IMR-90 (cell line): ENCODE results near the gene CHN2. TPM values are rescaled to one million over a fixed set of nuclear protein-coding genes. Genes with fewer than 3 reads are reported as not detected.

ENCODE experiments used
- ATAC-seq: fragments of 200-7000 bp; cut with Tn5 transposase; 2 replicates; pipeline ENCODE4 v1.9.1; 2020; ENCODE audit warnings: low read depth, mild to moderate bottlenecking, moderate library complexity
- BruUV-seq: library from RNA; stranded (reverse); fragments of 400-500 nt; replicated peaks from 2 replicates; lab custom pipeline; 2021; lab: Mats Ljungman, UMichigan
- CTCF ChIA-PET: fragments of 300-600 bp; formaldehyde crosslinking; extraction: SDS; loops from one replicate; lab custom pipeline; 2021; ENCODE audit warnings: antibody characterized with exemption; lab: Yijun Ruan, JAX
- POLR2A ChIA-PET: fragments of 300-600 bp; sonication (Branson Sonifier 250); formaldehyde crosslinking; loops from one replicate; lab custom pipeline; 2022; ENCODE audit warnings: antibody characterized with exemption; ENCODE audit not compliant: unreplicated experiment; lab: Charles Lee
- DNase-seq: peaks from one replicate; pipeline ENCODE4 v3.0.0; 2013
- H2AFZ ChIP-seq: replicated peaks from 2 replicates; pipeline ENCODE3; 2013; ENCODE audit warnings: low read length, mild to moderate bottlenecking; ENCODE audit not compliant: poor library complexity
- H2AK5ac ChIP-seq: 2 replicates; pipeline ENCODE4 v1.6.1; 2013; ENCODE audit warnings: low read depth, low read length, inconsistent platforms
- H2AK9ac ChIP-seq: replicated peaks from 2 replicates; pipeline ENCODE3; 2013; ENCODE audit warnings: mild to moderate bottlenecking, low read depth, low read length, moderate library complexity; ENCODE audit not compliant: poor library complexity
- H2BK120ac ChIP-seq: 2 replicates; pipeline ENCODE4 v1.6.1; 2013; ENCODE audit warnings: low read depth, low read length, inconsistent platforms
- H2BK15ac ChIP-seq: 3 replicates; pipeline ENCODE4 v1.6.1; 2013; ENCODE audit warnings: low read depth, low read length, inconsistent platforms
- H2BK20ac ChIP-seq: 2 replicates; pipeline ENCODE4 v1.6.1; 2013; ENCODE audit warnings: low read depth, mild to moderate bottlenecking, inconsistent platforms, low read length, moderate library complexity
- H2BK5ac ChIP-seq: 2 replicates; pipeline ENCODE4 v1.6.1; 2013; ENCODE audit warnings: mild to moderate bottlenecking, low read depth, low read length, inconsistent platforms; ENCODE audit not compliant: poor library complexity, severe bottlenecking
- H3K14ac ChIP-seq: replicated peaks from 2 replicates; pipeline ENCODE4 v1.6.1; 2013; ENCODE audit warnings: low read depth, low read length, inconsistent platforms
- H3K18ac ChIP-seq: 2 replicates; pipeline ENCODE4 v1.6.1; 2013; ENCODE audit warnings: low read depth, low read length, control low read depth
- H3K23ac ChIP-seq: 2 replicates; pipeline ENCODE4 v1.6.1; 2013; ENCODE audit warnings: low read depth, low read length, inconsistent platforms
- H3K27ac ChIP-seq: 2 replicates; pipeline ENCODE4 v1.5.1; 2013; ENCODE audit warnings: mild to moderate bottlenecking, control low read depth, low read length; ENCODE audit not compliant: insufficient read depth
- H3K27me3 ChIP-seq: 2 replicates; pipeline ENCODE4 v1.6.1; 2013; ENCODE audit warnings: low read length; ENCODE audit not compliant: control insufficient read depth, insufficient read depth
- H3K36me3 ChIP-seq: 2 replicates; pipeline ENCODE4 v1.6.1; 2013; ENCODE audit warnings: low read length, mixed read lengths; ENCODE audit not compliant: control insufficient read depth, insufficient read depth
- H3K4ac ChIP-seq: 2 replicates; pipeline ENCODE4 v1.6.1; 2013; ENCODE audit warnings: low read depth, low read length, inconsistent platforms
- H3K4me1 ChIP-seq: 2 replicates; pipeline ENCODE4 v1.6.1; 2013; ENCODE audit warnings: low read length, mixed read lengths; ENCODE audit not compliant: control insufficient read depth, insufficient read depth
- H3K4me2 ChIP-seq: 2 replicates; pipeline ENCODE4 v1.6.1; 2013; ENCODE audit warnings: low read depth, mild to moderate bottlenecking, control low read depth, low read length, moderate library complexity
- H3K4me3 ChIP-seq: 2 replicates; pipeline ENCODE4 v1.5.1; 2013; ENCODE audit warnings: low read depth, mild to moderate bottlenecking, control low read depth, low read length, moderate library complexity; ENCODE audit not compliant: insufficient read depth
- H3K56ac ChIP-seq: 2 replicates; pipeline ENCODE4 v1.6.1; 2013; ENCODE audit warnings: low read length, inconsistent platforms; ENCODE audit not compliant: insufficient read depth; ENCODE audit errors: extremely low read depth
- H3K79me1 ChIP-seq, 2 experiments: 2 replicates each; pipeline ENCODE4 v1.6.1; 2013; ENCODE audit warnings: low read length in 2 of 2, inconsistent platforms in 1 of 2, low read depth in 1 of 2
- H3K9ac ChIP-seq: 2 replicates; pipeline ENCODE4 v1.6.1; 2013; ENCODE audit warnings: low read depth, low read length, control low read depth
- H3K9me1 ChIP-seq: 2 replicates; pipeline ENCODE4 v1.6.1; 2013; ENCODE audit warnings: low read length, inconsistent platforms; ENCODE audit not compliant: insufficient read depth
- H3K9me3 ChIP-seq: 2 replicates; pipeline ENCODE4 v1.6.1; 2013; ENCODE audit warnings: low read length; ENCODE audit not compliant: control insufficient read depth, insufficient read depth
- H4K20me1 ChIP-seq: 2 replicates; pipeline ENCODE4 v1.6.1; 2013; ENCODE audit warnings: low read length, inconsistent platforms; ENCODE audit not compliant: insufficient read depth
- H4K5ac ChIP-seq: 2 replicates; pipeline ENCODE4 v1.6.1; 2013; ENCODE audit warnings: mild to moderate bottlenecking, low read depth, low read length, control low read depth
- H4K8ac ChIP-seq, 2 experiments: 2 replicates each; pipeline ENCODE4 v1.6.1; 2013; ENCODE audit warnings: low read depth in 2 of 2, low read length in 2 of 2, control low read depth in 1 of 2, inconsistent platforms in 1 of 2
- H4K91ac ChIP-seq: 2 replicates; pipeline ENCODE4 v1.6.1; 2013; ENCODE audit warnings: low read depth, low read length, inconsistent platforms; ENCODE audit not compliant: insufficient read depth
- BHLHE40 ChIP-seq: fragments of 150-350 bp; IDR thresholded peaks from 2 replicates; pipeline ENCODE4 v1.6.1; 2016; ENCODE audit warnings: mild to moderate bottlenecking, low read depth, low read length
- CEBPB ChIP-seq: IDR thresholded peaks from 2 replicates; pipeline ENCODE4 v1.6.1; 2012; ENCODE audit warnings: low read depth, low read length, improper control_type of control experiment
- CHD1 ChIP-seq: IDR thresholded peaks from 2 replicates; pipeline ENCODE4 v1.6.1; 2012; ENCODE audit warnings: low read depth, low read length, improper control_type of control experiment
- CTCF ChIP-seq: conservative IDR thresholded peaks from 2 replicates; pipeline ENCODE4 v1.5.1; 2012; ENCODE audit warnings: mild to moderate bottlenecking, low read depth, low read length, improper control_type of control experiment
- ELK1 ChIP-seq: fragments of 150-350 bp; IDR thresholded peaks from 2 replicates; pipeline ENCODE4 v1.6.1; 2016; ENCODE audit warnings: low read depth, mild to moderate bottlenecking, low read length, moderate library complexity, borderline replicate concordance
- FOS ChIP-seq: fragments of 150-350 bp; IDR thresholded peaks from 2 replicates; pipeline ENCODE4 v1.6.1; 2016; ENCODE audit warnings: low read depth, low read length
- MAFK ChIP-seq: IDR thresholded peaks from 2 replicates; pipeline ENCODE4 v1.6.1; 2012; ENCODE audit warnings: low read depth, low read length, improper control_type of control experiment
- MXI1 ChIP-seq: IDR thresholded peaks from 2 replicates; pipeline ENCODE4 v1.6.1; 2012; ENCODE audit warnings: low read depth, mild to moderate bottlenecking, low read length, moderate library complexity, borderline replicate concordance
- NFE2L2 ChIP-seq: fragments of 150-350 bp; IDR thresholded peaks from 2 replicates; pipeline ENCODE4 v1.6.1; 2016; ENCODE audit warnings: low read depth, mild to moderate bottlenecking, low read length
- POLR2A ChIP-seq: IDR thresholded peaks from 2 replicates; pipeline ENCODE4 v1.6.1; 2012; ENCODE audit warnings: mild to moderate bottlenecking, low read depth, low read length
- RAD21 ChIP-seq: IDR thresholded peaks from 2 replicates; pipeline ENCODE4 v1.6.1; 2012; ENCODE audit warnings: low read length, improper control_type of control experiment
- RCOR1 ChIP-seq: IDR thresholded peaks from 2 replicates; pipeline ENCODE4 v1.6.1; 2012; ENCODE audit warnings: mild to moderate bottlenecking, low read length, improper control_type of control experiment; ENCODE audit not compliant: insufficient replicate concordance
- RFX5 ChIP-seq: IDR thresholded peaks from 2 replicates; pipeline ENCODE4 v1.8.0; 2012; ENCODE audit warnings: low read depth, mild to moderate bottlenecking, low read length, moderate library complexity
- SMC3 ChIP-seq: fragments of 150-350 bp; IDR thresholded peaks from 2 replicates; pipeline ENCODE4 v1.6.1; 2016; ENCODE audit warnings: low read depth, mild to moderate bottlenecking, antibody characterized with exemption, low read length, moderate library complexity
- USF2 ChIP-seq: fragments of 150-350 bp; IDR thresholded peaks from 2 replicates; pipeline ENCODE4 v1.6.1; 2017; ENCODE audit warnings: mild to moderate bottlenecking, antibody characterized with exemption, low read length, low read depth
- WGBS, 2 experiments: methylation state at CpG; one replicate each; pipeline versions ENCODE4 v1.1.5 to v1.1.7; 2013; ENCODE audit warnings: missing lambda C conversion rate in 2 of 2; ENCODE audit not compliant: insufficient read length in 1 of 2; ENCODE audit errors: extremely low coverage in 2 of 2; 5-methylcytosine and 5-hydroxymethylcytosine counted together
- dilution Hi-C: fragments of 300-500 bp; cut with HindIII; formaldehyde crosslinking; loops from one replicate; pipeline ENCODE4 v1.14.3; 2018; ENCODE audit warnings: low sequenced_read_pairs; ENCODE audit not compliant: unreplicated experiment
- in situ Hi-C: fragments of 300-500 bp; cut with MboI; formaldehyde crosslinking; loops from 3 replicates; pipeline ENCODE4 v1.14.3; 2019; ENCODE audit warnings: low sequenced_read_pairs, inconsistent platforms, mixed read lengths
- intact Hi-C: fragments of 100-400 bp; cut with micrococcal nuclease; formaldehyde crosslinking; loops from 2 replicates; pipeline ENCODE4 v1.10.0; 2022
- polyA plus RNA-seq, 3 experiments: library from polyadenylated mRNA; depleted of rRNA; stranded (reverse); fragments of >200 nt; gene quantifications; 2 replicates each; pipeline ENCODE4 v1.2.3, GENCODE V29; 2012; ENCODE audit warnings: low replicate concordance in 1 of 3
- total RNA-seq: library from RNA; depleted of rRNA; stranded (reverse); fragments of >200 nt; gene quantifications from 2 replicates; pipeline ENCODE4 v1.2.3, GENCODE V29; 2012

CHN2 gene
- total and polyA plus RNA-seq, 2 of the 4 experiments (the other 2 are of a cell fraction) = not detected

GRCh38 chr7:29335188-29336083 is 140.9 kb downstream of the CHN2 start:
- H3K27ac ChIP-seq = no peak overlapping the region
- intact Hi-C loops = no loop called here

More at GRCh38 chr7:29335188-29336083, 140.9 kb downstream of the CHN2 start:
- no peak overlapping the region for H3K9ac ChIP-seq
- H3K36me3 ChIP-seq = no peaks in the 10 kb centered on the region
- no peak overlapping the region for H4K5ac ChIP-seq
- no peaks in the 10 kb centered on the region for H3K9me1 ChIP-seq
- no peaks in the 10 kb centered on the region for H3K79me1 ChIP-seq
- H3K18ac ChIP-seq = no peak overlapping the region
- no peak overlapping the region for H3K4ac ChIP-seq
- CTCF ChIA-PET = no interaction called here
- H3K4me2 ChIP-seq = no peak overlapping the region
- no peak overlapping the region for H3K56ac ChIP-seq
- no peak for TF ChIP-seq NFE2L2
- no peak for TF ChIP-seq CEBPB
- no peak for TF ChIP-seq RFX5
- TF ChIP-seq RCOR1 = no peak
- no peak for TF ChIP-seq BHLHE40
- no peak for TF ChIP-seq CHD1
- TF ChIP-seq RAD21 = no peak
- TF ChIP-seq SMC3 = no peak
- no peak for TF ChIP-seq FOS
- no peak for TF ChIP-seq USF2
- no peak for TF ChIP-seq ELK1
- no peak for TF ChIP-seq MXI1
- TF ChIP-seq POLR2A = no peak
- TF ChIP-seq CTCF = no peak
- TF ChIP-seq MAFK = no peak
- BruUV-seq = no TSS peak
- dilution Hi-C loops = no loop called here
- H3K4me1 ChIP-seq = no peaks in the 10 kb centered on the region
- no peak overlapping the region for H4K8ac ChIP-seq
- H2BK5ac ChIP-seq = no peak overlapping the region
- in situ Hi-C loops = no loop called here
- no peak overlapping the region for H2AFZ ChIP-seq
- no peak overlapping the region for H3K4me3 ChIP-seq
- no peaks in the 10 kb centered on the region; the same call in 1 of the 2 replicates for H3K27me3 ChIP-seq
- DNase-seq = no peak
- no peak overlapping the region for H3K23ac ChIP-seq
- POLR2A ChIA-PET = no interaction called here
- H3K9me3 ChIP-seq = no peaks in the 10 kb centered on the region
- H2AK9ac ChIP-seq = no peak overlapping the region
- no peak overlapping the region for H3K14ac ChIP-seq
- 50% methylated on average over 1 of the region's 6 CpGs; no CpG with 5 or more reads in 1 of the 2 experiments for WGBS, 2 experiments
- H2BK20ac ChIP-seq = no peak overlapping the region
- ATAC-seq = no peak
- H4K20me1 ChIP-seq = no peaks in the 10 kb centered on the region
- no peak overlapping the region for H2BK15ac ChIP-seq
- H2BK120ac ChIP-seq = no peak overlapping the region
- no peak overlapping the region for H2AK5ac ChIP-seq
- H4K91ac ChIP-seq = no peak overlapping the region
